Neural progenitor cell (in vitro differentiated cells): Measurements from ENCODE around the gene AOC1. TPM values are rescaled to one million over a fixed set of nuclear protein-coding genes. Genes with fewer than 3 reads are reported as not detected.

ENCODE experiments used
- DNase-seq: peaks from one replicate; pipeline ENCODE4 v3.0.0-alpha.2; 2016; ENCODE audit warnings: low spot score
- H2AFZ ChIP-seq: fragments of 200-600 bp; sonication (generic); replicated peaks from 2 replicates; pipeline ENCODE4 v1.6.1; 2016; ENCODE audit warnings: antibody characterized with exemption
- H3F3A ChIP-seq: fragments of 200-600 bp; sonication (generic); 2 replicates; pipeline ENCODE4 v1.6.1; 2016; ENCODE audit warnings: antibody characterized with exemption, low read depth
- H3K27ac ChIP-seq: fragments of 200-600 bp; sonication (generic); 2 replicates; pipeline ENCODE4 v1.5.1; 2016; ENCODE audit warnings: mild to moderate bottlenecking
- H3K27me3 ChIP-seq: fragments of 200-600 bp; sonication (generic); 2 replicates; pipeline ENCODE4 v1.6.1; 2016; ENCODE audit warnings: mild to moderate bottlenecking, moderate library complexity
- H3K36me3 ChIP-seq: fragments of 200-600 bp; sonication (generic); 2 replicates; pipeline ENCODE4 v1.5.1; 2016
- H3K4me1 ChIP-seq: fragments of 200-600 bp; sonication (generic); 2 replicates; pipeline ENCODE4 v1.6.1; 2016; ENCODE audit warnings: mixed run types
- H3K4me2 ChIP-seq: fragments of 200-600 bp; sonication (generic); 2 replicates; pipeline ENCODE4 v1.6.1; 2016
- H3K4me3 ChIP-seq: fragments of 200-600 bp; sonication (generic); 2 replicates; pipeline ENCODE4 v1.5.1; 2016
- H3K79me2 ChIP-seq: fragments of 200-600 bp; sonication (generic); 2 replicates; pipeline ENCODE4 v1.6.1; 2016; ENCODE audit warnings: low read depth
- H3K9ac ChIP-seq: fragments of 200-600 bp; sonication (generic); 2 replicates; pipeline ENCODE4 v1.6.1; 2016
- H3K9me3 ChIP-seq: fragments of 200-600 bp; sonication (generic); 2 replicates; pipeline ENCODE4 v1.5.1; 2016; ENCODE audit warnings: low read depth
- H4K20me1 ChIP-seq: fragments of 200-600 bp; sonication (generic); 2 replicates; pipeline ENCODE4 v1.6.1; 2016; ENCODE audit warnings: low read depth
- H3K27ac Mint-ChIP-seq: 3 replicates; pipeline ENCODE4 v1.8.0; 2021; ENCODE audit warnings: mixed read lengths
- H3K27me3 Mint-ChIP-seq: 2 replicates; pipeline ENCODE4 v1.8.0; 2022; ENCODE audit warnings: low read depth, mild to moderate bottlenecking, inconsistent platforms, moderate library complexity, mixed read lengths; ENCODE audit not compliant: insufficient read depth
- H3K36me3 Mint-ChIP-seq: 3 replicates; pipeline ENCODE4 v1.8.0; 2021; ENCODE audit warnings: mixed read lengths
- H3K4me1 Mint-ChIP-seq: 3 replicates; pipeline ENCODE4 v1.8.0; 2021; ENCODE audit warnings: mixed read lengths
- H3K4me3 Mint-ChIP-seq: 3 replicates; pipeline ENCODE4 v1.8.0; 2021; ENCODE audit warnings: mild to moderate bottlenecking, moderate library complexity, mixed read lengths
- H3K9me3 Mint-ChIP-seq: 3 replicates; pipeline ENCODE4 v1.8.0; 2020; ENCODE audit warnings: mixed read lengths
- EZH2 ChIP-seq: fragments of 200-600 bp; sonication (generic); IDR thresholded peaks from 2 replicates; pipeline ENCODE4 v1.6.1; 2017; ENCODE audit warnings: antibody characterized with exemption, mild to moderate bottlenecking, moderate library complexity
- EZH2phosphoT487 ChIP-seq: fragments of 200-600 bp; sonication (generic); IDR thresholded peaks from 2 replicates; pipeline ENCODE4 v1.6.1; 2017; ENCODE audit warnings: antibody characterized with exemption
- total RNA-seq: library from RNA; depleted of rRNA; stranded (reverse); fragments of >200 nt; gene quantifications from 2 replicates; pipeline ENCODE4 v1.2.3, GENCODE V29; 2015; ENCODE audit warnings: low replicate concordance
- TF ChIP-seq, protein P1 (sequence below): fragments of 200-600 bp; sonication (generic); IDR thresholded peaks from 2 replicates; pipeline ENCODE4 v1.5.1; 2017; ENCODE audit warnings: antibody characterized with exemption, mild to moderate bottlenecking

Gene AOC1
- total RNA-seq, 1 donor from 2014 or later: not detected

DNA sequence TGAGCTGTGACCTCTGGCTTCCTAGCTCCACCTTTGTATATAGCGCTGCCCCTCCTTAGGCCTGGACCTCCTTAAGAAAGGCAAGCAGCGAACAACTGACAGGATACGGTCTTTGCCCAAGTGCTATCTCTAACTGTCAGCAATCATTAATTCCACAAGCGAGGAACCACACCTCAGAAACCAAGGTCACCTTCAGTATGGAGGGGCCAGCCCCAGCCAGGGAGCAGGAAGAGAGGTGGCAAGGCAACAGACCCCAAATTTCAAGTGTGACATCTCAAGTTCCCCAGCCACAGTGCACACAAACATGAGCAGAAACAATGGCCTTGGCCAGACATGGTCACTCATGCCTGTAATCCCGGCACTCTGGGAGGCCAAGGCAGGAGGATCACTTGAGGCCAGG lies 4.8 kb upstream of the AOC1 start:
- H3K36me3 Mint-ChIP-seq: no peaks in the 10 kb centered on the region

DNA sequence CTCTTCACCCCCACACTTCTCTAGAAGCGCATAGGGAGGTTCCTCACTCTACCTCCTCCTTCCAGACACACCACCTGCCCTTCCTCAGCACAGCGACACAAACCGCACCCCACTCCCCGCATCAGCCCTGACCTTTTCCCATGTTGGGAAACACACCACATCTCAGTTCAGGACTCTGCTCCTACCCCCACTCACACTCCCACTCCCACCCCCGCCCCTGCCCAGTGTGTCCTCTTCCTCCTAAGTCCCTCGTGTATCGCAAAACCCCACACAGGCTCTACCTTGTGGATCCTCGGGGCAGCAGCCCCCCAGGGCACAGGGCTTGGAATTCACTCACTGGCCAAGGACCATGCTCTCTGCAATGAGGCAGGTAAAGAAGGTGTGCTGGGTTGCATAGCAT lies 4.2 kb upstream of the AOC1 start:
- H3K27me3 Mint-ChIP-seq: peaks cover 5% of the 10 kb centered on the region
- no peak overlapping the region for H3K4me2 ChIP-seq

More for the DNA sequence above, 4.8 kb upstream of the AOC1 start:
- Histone ChIP-seq H3K27ac (no peak overlapping the region), H3K27me3 (no peaks in the 10 kb centered on the region), H3K36me3 (no peaks in the 10 kb centered on the region), H3K9me3 (no peaks in the 10 kb centered on the region), H3K9ac (no peak overlapping the region), H3K4me3 (no peak overlapping the region), H2AFZ (no peak overlapping the region), H3F3A (no peaks in the 10 kb centered on the region), H3K79me2 (no peaks in the 10 kb centered on the region), H4K20me1 (no peaks in the 10 kb centered on the region), H3K4me2 (no peak overlapping the region), H3K4me1 (no peaks in the 10 kb centered on the region)
- TF ChIP-seq EZH2phosphoT487 (no peak), EZH2 (no peak)
- TF ChIP-seq, protein P1, sequence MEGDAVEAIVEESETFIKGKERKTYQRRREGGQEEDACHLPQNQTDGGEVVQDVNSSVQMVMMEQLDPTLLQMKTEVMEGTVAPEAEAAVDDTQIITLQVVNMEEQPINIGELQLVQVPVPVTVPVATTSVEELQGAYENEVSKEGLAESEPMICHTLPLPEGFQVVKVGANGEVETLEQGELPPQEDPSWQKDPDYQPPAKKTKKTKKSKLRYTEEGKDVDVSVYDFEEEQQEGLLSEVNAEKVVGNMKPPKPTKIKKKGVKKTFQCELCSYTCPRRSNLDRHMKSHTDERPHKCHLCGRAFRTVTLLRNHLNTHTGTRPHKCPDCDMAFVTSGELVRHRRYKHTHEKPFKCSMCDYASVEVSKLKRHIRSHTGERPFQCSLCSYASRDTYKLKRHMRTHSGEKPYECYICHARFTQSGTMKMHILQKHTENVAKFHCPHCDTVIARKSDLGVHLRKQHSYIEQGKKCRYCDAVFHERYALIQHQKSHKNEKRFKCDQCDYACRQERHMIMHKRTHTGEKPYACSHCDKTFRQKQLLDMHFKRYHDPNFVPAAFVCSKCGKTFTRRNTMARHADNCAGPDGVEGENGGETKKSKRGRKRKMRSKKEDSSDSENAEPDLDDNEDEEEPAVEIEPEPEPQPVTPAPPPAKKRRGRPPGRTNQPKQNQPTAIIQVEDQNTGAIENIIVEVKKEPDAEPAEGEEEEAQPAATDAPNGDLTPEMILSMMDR: no peak
- no peak overlapping the region for H3K4me3 Mint-ChIP-seq
- no peak overlapping the region for H3K27ac Mint-ChIP-seq
- no peak for DNase-seq
- H3K4me1 Mint-ChIP-seq: peaks cover 4% of the 10 kb centered on the region
- H3K9me3 Mint-ChIP-seq: no peaks in the 10 kb centered on the region
- peaks cover 7% of the 10 kb centered on the region for H3K27me3 Mint-ChIP-seq

DNA sequence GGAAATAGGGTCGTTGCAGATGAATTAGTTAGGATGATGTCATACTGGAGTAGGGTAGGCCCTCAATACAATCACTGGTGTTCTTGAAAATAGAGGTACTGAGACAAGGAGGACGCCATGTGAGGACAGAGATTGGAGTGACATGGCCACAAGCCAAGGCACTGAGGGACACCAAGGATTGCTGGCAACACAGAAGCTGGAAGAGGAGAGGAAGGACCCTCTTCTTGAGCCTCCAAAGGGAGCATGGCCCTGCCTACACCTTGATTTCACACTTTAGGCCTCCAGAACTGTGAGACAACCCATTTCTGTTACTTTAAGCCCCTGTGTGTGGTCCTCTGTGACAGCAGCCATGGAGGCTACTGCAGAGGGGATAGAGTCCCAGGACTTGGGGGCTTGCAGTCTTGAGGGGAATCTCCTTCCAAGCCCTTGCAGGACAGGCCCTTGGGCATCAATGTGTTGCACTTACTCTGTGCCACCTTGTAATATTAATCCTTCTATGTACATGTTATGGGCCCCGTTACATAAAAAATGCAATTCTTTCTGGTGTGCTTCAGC lies 3.7 kb upstream of the AOC1 start:
- Histone ChIP-seq H3K27me3 (no peaks in the 10 kb centered on the region), H3K36me3 (no peaks in the 10 kb centered on the region), H4K20me1 (no peaks in the 10 kb centered on the region), H3K4me2 (no peak overlapping the region), H3F3A (no peaks in the 10 kb centered on the region), H3K4me3 (no peak overlapping the region), H3K27ac (no peak overlapping the region), H3K9ac (no peak overlapping the region), H3K79me2 (no peaks in the 10 kb centered on the region), H3K4me1 (no peaks in the 10 kb centered on the region), H3K9me3 (no peaks in the 10 kb centered on the region), H2AFZ (no peak overlapping the region)
- H3K36me3 Mint-ChIP-seq: no peaks in the 10 kb centered on the region
- peaks cover 4% of the 10 kb centered on the region for H3K4me1 Mint-ChIP-seq
- no peaks in the 10 kb centered on the region for H3K9me3 Mint-ChIP-seq
- TF ChIP-seq EZH2: no peak
- no peak for TF ChIP-seq EZH2phosphoT487
- TF ChIP-seq, protein P1: no peak
- H3K27me3 Mint-ChIP-seq: peaks cover 5% of the 10 kb centered on the region
- no peak for DNase-seq
- H3K4me3 Mint-ChIP-seq: no peak overlapping the region
- H3K27ac Mint-ChIP-seq: no peak overlapping the region

More for the DNA sequence above, 4.2 kb upstream of the AOC1 start:
- DNase-seq: no peak
- H3K9me3 Mint-ChIP-seq: no peaks in the 10 kb centered on the region
- Histone ChIP-seq H3K9ac (no peak overlapping the region), H3K79me2 (no peaks in the 10 kb centered on the region), H3K4me3 (no peak overlapping the region), H3K27ac (no peak overlapping the region), H4K20me1 (no peaks in the 10 kb centered on the region), H3K9me3 (no peaks in the 10 kb centered on the region), H3K27me3 (no peaks in the 10 kb centered on the region), H3K36me3 (no peaks in the 10 kb centered on the region), H3K4me1 (no peaks in the 10 kb centered on the region), H2AFZ (no peak overlapping the region), H3F3A (no peaks in the 10 kb centered on the region)
- no peaks in the 10 kb centered on the region for H3K36me3 Mint-ChIP-seq
- H3K27ac Mint-ChIP-seq: no peak overlapping the region
- H3K4me1 Mint-ChIP-seq: peaks cover 4% of the 10 kb centered on the region
- no peak overlapping the region for H3K4me3 Mint-ChIP-seq
- TF ChIP-seq EZH2 (no peak), EZH2phosphoT487 (no peak)
- TF ChIP-seq, protein P1: no peak
